Activated T-helper 17 cell treated with anti-CD3 and anti-CD28 coated beads, Interleukin-2, amount 50 U/mL, for 72 hours (primary cell): ENCODE measurements around the gene CCDC40. TPM values are rescaled to one million over a fixed set of nuclear protein-coding genes. Genes with fewer than 3 reads are reported as not detected.
A peak's percentile ranks its signal among the peaks of the same experiment; 100 is the strongest.

Source experiments
- ATAC-seq: fragments of 150-1000 bp; cut with Tn5 transposase; replicated peaks from 2 replicates; pipeline ENCODE4 v1.10.0; 2021; ENCODE audit warnings: mild to moderate bottlenecking, moderate library complexity
- H3K27ac Mint-ChIP-seq: one replicate; pipeline ENCODE4 v1.8.0; 2022; ENCODE audit warnings: mixed read lengths
- H3K27me3 Mint-ChIP-seq: one replicate; pipeline ENCODE4 v1.8.0; 2022; ENCODE audit warnings: mixed read lengths
- H3K36me3 Mint-ChIP-seq: one replicate; pipeline ENCODE4 v1.8.0; 2022; ENCODE audit warnings: low read depth, mild to moderate bottlenecking, mixed read lengths
- H3K4me1 Mint-ChIP-seq: one replicate; pipeline ENCODE4 v1.8.0; 2022; ENCODE audit warnings: mixed read lengths
- H3K4me3 Mint-ChIP-seq: one replicate; pipeline ENCODE4 v1.8.0; 2022; ENCODE audit warnings: mild to moderate bottlenecking, mixed read lengths
- H3K9me3 Mint-ChIP-seq: one replicate; pipeline ENCODE4 v1.8.0; 2022; ENCODE audit warnings: mixed read lengths
- total RNA-seq, 2 donors: library from RNA; stranded (reverse); gene quantifications; one replicate each; pipeline ENCODE4 v1.2.3, GENCODE V29; 2022

CCDC40 gene, protein sequence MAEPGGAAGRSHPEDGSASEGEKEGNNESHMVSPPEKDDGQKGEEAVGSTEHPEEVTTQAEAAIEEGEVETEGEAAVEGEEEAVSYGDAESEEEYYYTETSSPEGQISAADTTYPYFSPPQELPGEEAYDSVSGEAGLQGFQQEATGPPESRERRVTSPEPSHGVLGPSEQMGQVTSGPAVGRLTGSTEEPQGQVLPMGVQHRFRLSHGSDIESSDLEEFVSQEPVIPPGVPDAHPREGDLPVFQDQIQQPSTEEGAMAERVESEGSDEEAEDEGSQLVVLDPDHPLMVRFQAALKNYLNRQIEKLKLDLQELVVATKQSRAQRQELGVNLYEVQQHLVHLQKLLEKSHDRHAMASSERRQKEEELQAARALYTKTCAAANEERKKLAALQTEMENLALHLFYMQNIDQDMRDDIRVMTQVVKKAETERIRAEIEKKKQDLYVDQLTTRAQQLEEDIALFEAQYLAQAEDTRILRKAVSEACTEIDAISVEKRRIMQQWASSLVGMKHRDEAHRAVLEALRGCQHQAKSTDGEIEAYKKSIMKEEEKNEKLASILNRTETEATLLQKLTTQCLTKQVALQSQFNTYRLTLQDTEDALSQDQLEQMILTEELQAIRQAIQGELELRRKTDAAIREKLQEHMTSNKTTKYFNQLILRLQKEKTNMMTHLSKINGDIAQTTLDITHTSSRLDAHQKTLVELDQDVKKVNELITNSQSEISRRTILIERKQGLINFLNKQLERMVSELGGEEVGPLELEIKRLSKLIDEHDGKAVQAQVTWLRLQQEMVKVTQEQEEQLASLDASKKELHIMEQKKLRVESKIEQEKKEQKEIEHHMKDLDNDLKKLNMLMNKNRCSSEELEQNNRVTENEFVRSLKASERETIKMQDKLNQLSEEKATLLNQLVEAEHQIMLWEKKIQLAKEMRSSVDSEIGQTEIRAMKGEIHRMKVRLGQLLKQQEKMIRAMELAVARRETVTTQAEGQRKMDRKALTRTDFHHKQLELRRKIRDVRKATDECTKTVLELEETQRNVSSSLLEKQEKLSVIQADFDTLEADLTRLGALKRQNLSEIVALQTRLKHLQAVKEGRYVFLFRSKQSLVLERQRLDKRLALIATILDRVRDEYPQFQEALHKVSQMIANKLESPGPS
- total RNA-seq = under 1 TPM in 1 of 2 donors, not detected in 1; 0.69 TPM

DNA sequence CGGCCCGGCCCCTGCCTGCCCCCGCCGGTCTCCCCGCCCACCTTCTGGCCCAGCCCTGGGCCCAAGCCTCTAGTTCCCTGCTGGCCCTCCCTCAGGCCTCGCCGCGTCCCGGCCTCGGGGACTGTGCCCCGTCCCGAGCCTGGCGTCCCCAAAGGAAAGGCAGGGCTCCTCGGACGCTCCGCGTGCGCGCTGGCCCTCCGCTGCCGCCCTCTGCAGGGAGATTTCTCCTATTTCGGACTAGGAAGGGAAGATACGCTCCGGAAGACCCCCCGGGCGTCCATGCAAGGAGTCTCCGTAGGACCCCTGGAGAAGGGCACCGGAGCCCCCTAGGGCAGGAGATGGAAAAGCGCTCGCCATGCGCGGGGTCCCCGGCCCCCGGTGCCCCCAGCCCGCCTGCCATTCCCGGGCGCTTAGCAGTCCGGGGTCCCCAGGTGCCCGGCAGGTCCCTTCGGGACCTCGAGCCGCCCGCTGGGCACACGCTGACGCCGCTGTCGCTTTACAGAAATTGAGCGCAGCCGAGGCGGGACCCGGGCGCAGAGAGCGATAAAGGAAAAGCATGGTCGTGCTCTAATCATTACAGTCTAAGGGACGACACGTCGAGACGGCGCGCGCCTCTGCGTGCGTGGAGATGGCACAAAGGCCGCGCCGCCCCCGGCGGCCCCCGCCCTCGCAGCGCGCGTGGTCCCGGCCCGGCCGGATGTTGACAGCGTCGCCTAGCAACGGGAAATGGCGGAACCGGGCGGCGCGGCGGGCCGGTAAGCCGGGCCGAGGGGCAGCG is at the start of gene CCDC40:
CCDC40 (plus strand) TSS at position 706 of the 778 bp plus-strand sequence; CDS start at position 727, 21 bp downstream.
- Mint-ChIP-seq H3K36me3 (no peaks in the 10 kb centered on the region), H3K27me3 (no peaks in the 10 kb centered on the region), H3K9me3 (no peaks in the 10 kb centered on the region), H3K27ac (peak within 1 kb of the TSS; percentile 82), H3K4me1 (peaks cover 5% of the 10 kb centered on the region), H3K4me3 (peak within 1 kb of the TSS; percentile 86)
- peak; percentile 81 for ATAC-seq

DNA sequence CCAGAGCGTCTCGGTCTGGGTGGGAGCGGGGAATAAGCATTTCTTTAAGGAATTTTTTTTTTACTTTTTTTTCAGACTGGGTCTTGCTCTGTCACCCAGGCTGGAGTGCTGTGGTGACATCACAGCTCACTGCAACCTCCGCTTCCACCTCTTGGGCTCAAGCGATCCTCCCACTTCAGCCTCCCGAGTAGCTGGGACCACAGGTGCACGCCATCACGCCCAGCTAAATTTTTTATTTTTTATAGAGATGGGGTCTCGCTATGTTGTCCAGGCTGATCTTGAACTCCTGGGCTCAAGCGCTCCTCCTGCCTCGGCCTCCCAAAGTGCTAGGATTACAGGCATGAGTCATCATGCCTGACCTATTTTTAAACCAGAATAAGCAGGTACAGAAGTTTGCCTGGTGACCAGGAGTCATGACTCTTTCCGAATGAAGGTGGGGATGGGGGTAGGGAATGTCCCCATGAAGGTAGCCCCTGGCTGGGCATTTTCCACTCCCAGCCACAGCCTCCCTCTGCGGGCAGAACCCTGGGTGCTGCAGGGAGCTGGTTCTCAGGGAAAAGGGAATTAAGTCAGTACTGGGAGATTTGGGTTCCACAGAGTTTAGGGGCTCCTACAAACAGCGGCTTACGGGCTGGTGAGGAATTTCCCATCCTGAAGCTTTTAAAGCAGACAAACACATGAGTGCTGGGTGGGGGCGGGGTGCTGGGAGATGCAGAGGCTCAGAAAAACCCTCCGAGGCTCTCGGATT is 49.1 kb upstream of the CCDC40 start:
- Mint-ChIP-seq H3K27me3 (no peaks in the 10 kb centered on the region), H3K9me3 (no peaks in the 10 kb centered on the region), H3K4me3 (peak overlapping the region; percentile 37), H3K36me3 (no peaks in the 10 kb centered on the region), H3K27ac (no peak overlapping the region), H3K4me1 (peaks cover 3% of the 10 kb centered on the region)
- peak; percentile 11 for ATAC-seq

DNA sequence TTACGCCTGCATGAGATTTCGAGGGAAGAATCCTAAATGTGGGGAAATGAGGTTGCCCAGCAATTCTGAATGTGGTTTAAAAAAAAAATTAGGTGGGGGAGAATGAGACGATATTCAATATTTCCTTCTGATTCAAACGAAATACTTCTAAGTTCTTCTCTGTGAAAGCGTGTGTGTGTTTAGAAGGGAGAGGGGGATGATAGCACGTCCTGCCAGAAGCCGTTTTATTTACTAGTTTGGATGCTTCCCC is 48.6 kb upstream of the CCDC40 start:
- no peaks in the 10 kb centered on the region for H3K36me3 Mint-ChIP-seq
- H3K4me3 Mint-ChIP-seq = peak overlapping the region; percentile 37
- no peaks in the 10 kb centered on the region for H3K27me3 Mint-ChIP-seq
- H3K27ac Mint-ChIP-seq = no peak overlapping the region
- H3K9me3 Mint-ChIP-seq = no peaks in the 10 kb centered on the region
- no peak for ATAC-seq
- H3K4me1 Mint-ChIP-seq = peaks cover 8% of the 10 kb centered on the region

DNA sequence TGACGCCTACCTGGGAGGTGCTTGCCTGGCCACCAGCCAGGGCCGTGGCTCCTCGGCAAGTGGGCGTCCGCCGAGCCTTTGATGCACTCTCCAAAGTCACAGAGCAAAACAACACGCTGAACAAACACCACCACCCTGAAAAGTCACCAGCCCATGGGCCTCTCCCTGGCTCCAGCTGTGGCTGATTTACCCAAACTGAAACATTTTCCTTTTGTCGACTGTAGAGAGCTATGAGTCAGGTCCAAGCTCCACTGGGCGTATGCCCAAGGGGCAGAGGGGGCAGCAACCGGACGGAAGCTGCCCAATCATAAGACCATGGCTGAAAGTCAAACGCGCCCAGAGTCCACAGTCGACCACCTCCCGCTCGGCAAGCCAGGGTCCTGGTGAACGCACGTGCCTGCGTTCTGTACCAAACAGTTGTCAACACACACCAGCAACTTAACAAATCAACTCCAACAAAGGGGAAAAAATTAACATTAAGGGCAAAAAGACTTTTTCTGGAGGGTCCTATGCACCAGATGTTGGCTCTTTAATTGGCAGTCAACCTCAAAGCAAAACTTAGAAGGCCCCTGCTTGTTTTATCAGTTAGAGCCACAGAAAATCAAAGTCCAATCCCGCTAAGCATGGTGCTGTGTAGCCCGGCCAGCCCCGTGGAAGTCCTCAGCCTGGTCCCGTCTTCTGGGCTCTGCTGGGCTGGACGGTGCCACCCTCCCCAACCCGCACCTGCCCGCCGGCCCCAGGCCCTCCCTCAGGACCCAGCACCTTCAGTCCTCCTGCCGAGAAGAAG is 48.1 kb upstream of the CCDC40 start:
- Mint-ChIP-seq H3K9me3 (no peaks in the 10 kb centered on the region), H3K27ac (peak overlapping the region; percentile 44), H3K27me3 (no peaks in the 10 kb centered on the region), H3K36me3 (no peaks in the 10 kb centered on the region), H3K4me1 (peaks cover 8% of the 10 kb centered on the region), H3K4me3 (peak overlapping the region; percentile 37)
- peak; percentile 75 for ATAC-seq

DNA sequence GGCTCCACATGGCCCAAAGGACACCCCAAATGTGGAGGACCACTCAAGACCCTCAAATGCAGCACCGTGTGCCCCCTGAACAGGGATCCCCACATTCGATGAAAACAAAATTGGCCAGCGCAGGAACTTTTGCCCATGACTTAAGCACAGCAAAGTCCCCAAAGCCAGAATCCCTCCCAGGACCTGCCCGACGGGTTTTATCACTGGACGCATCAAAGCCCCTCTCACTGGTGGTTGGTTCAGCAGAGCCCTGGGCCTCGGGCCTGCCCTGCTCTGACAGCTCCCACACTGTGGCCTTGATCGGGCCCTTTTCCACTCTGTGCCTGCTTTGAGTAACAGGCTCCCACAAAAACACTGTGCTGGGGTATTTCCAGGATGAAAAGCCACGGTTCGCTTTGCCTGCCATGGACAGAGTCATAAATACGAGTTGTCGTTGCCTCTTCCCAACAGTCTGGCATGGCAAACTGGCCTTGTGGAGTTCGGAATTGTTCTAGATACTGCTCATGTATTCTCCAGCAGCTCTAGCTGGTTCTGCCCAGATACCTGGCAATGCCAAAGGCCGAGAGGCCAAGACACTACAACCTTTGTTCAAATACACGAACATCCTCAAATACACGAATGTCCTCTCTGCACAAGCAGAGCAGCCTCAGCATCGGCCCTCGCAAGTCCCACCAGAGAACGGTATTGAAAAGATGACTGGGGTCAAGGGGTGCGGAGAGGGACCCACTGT is 47.2 kb upstream of the CCDC40 start:
- H3K27ac Mint-ChIP-seq = no peak overlapping the region
- no peak overlapping the region for H3K4me3 Mint-ChIP-seq
- peaks cover 8% of the 10 kb centered on the region for H3K4me1 Mint-ChIP-seq
- ATAC-seq = no peak
- no peaks in the 10 kb centered on the region for H3K27me3 Mint-ChIP-seq
- H3K9me3 Mint-ChIP-seq = no peaks in the 10 kb centered on the region
- no peaks in the 10 kb centered on the region for H3K36me3 Mint-ChIP-seq

DNA sequence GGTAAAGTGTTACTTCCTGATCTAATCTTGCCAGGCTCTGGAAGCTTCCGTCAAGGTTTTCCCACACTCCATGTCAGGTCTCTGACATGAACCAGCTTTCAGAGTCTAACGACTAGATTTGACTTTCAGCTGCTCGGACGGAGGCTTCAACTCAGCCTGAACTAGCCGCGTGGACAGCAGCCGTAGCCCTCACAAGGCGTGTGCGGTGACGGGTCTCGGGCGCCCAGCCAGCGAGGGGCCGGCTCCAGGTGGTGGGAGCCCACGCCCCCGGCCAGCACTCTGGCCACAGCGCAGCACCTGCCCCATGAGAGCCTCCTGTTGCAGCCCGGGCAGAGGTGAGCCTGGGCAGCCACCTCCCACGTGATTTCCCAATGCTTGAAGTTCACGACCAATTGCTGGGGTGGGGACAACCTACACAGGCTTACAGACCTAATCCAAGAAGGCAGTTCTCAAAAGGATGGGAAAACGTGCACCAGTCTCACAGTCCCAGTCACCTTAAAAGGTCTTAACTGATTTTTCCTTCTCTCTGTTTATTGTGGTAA is 46.3 kb upstream of the CCDC40 start:
- Mint-ChIP-seq H3K4me1 (peaks cover 8% of the 10 kb centered on the region), H3K27me3 (no peaks in the 10 kb centered on the region), H3K9me3 (no peaks in the 10 kb centered on the region), H3K4me3 (no peak overlapping the region), H3K36me3 (no peaks in the 10 kb centered on the region), H3K27ac (no peak overlapping the region)
- no peak for ATAC-seq

DNA sequence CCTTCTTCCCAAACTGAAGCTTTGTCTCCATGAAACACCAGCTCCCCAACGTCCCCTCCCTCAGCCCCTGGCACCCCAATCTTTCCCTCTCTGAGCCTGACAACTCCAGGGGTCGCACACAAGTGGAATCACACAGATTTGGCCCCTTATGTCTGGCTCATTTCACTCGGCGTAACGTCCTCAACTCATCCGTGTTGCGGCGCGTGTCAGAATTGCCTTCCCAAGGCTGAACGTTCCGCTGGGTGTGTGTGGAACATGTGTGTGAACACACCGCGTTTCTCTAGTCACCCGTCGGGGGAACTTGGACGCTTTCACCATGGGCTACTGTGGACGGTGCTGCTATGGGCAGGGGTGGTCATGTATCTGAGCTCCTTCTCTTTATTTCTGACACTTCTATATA is 45.7 kb upstream of the CCDC40 start:
- Mint-ChIP-seq H3K27ac (no peak overlapping the region), H3K4me3 (peak overlapping the region; percentile 84), H3K4me1 (peaks cover 8% of the 10 kb centered on the region), H3K27me3 (no peaks in the 10 kb centered on the region), H3K9me3 (no peaks in the 10 kb centered on the region), H3K36me3 (no peaks in the 10 kb centered on the region)
- no peak for ATAC-seq

DNA sequence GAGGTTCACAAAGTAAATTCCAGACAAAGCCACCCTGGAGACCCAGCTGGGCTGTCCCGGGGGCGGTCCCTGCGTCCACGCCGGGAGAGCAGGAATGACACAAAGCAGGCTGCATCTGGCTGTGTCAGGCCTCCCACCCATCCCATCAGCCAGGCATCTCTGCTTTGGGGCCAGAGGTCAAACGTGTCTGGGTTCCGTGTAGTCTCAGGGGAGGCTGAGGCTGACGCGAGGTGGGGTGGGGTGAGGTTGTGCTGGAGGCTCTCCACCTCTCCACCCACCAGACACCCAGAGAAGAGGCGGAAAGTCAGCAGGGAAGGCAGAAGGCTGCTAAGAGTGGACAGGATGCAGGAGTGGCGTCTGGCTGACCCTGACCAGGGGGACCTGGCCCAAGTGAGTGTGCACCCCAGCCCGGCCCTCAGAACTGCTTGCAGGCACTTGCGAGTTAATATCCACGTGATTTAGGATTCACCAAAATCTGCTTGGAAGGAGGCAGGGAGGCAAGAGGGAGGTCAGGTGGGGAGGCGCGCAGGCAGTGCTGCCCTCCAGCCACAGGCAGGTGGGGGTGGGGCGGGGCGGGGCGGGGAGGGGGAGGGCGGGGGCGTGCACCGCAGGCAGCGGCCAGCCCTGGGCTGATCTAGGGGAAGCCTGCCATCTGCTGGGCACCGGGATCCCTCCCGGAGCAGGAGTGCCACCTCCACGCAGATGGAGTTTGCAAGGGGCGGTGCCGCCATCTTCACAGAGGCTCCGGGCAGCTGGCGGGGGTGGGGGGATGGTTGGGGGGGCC is 45.1 kb upstream of the CCDC40 start:
- ATAC-seq = peak; percentile 84
- Mint-ChIP-seq H3K4me1 (peaks cover 12% of the 10 kb centered on the region), H3K27ac (no peak overlapping the region), H3K9me3 (no peaks in the 10 kb centered on the region), H3K36me3 (no peaks in the 10 kb centered on the region), H3K4me3 (peak overlapping the region; percentile 84), H3K27me3 (no peaks in the 10 kb centered on the region)

DNA sequence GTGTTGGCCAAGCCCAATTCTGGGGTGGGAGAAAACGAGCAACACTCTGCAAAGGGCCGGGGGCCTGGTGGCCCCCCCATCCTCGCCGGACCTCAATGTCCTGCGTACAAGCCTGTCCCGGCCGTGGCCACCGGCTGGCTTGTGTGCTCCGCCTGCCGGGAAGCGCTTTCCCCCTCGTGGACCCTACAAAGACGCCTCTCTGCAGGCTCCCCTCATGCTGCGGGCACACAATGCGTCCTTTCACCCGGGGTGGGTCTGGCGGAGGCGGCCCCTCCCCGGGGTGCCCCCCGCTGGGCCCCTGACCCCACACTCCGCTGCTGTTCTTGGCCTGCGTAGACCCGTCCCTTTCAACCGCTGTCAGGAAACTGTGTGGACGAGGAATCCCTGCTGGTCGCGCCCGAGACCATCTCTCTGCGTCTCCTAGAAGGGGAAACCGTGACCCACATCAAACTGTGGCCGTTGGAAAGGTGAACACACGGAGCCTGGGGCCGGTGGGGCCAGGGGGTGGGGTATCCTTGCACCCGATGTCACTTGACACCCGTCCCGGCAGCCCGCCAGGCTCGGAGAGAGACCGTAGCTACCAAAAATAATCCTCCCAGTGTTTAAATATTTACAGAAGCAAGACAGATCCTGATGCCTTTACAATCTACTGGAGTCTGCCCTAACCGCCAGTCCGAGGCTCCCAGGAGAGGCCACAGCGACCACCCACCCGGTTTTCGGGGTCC is 44.4 kb upstream of the CCDC40 start:
- Mint-ChIP-seq H3K9me3 (no peaks in the 10 kb centered on the region), H3K36me3 (no peaks in the 10 kb centered on the region), H3K4me3 (peak overlapping the region; percentile 84), H3K4me1 (peaks cover 17% of the 10 kb centered on the region), H3K27ac (peak overlapping the region; percentile 73), H3K27me3 (no peaks in the 10 kb centered on the region)
- peak; percentile 16 for ATAC-seq

DNA sequence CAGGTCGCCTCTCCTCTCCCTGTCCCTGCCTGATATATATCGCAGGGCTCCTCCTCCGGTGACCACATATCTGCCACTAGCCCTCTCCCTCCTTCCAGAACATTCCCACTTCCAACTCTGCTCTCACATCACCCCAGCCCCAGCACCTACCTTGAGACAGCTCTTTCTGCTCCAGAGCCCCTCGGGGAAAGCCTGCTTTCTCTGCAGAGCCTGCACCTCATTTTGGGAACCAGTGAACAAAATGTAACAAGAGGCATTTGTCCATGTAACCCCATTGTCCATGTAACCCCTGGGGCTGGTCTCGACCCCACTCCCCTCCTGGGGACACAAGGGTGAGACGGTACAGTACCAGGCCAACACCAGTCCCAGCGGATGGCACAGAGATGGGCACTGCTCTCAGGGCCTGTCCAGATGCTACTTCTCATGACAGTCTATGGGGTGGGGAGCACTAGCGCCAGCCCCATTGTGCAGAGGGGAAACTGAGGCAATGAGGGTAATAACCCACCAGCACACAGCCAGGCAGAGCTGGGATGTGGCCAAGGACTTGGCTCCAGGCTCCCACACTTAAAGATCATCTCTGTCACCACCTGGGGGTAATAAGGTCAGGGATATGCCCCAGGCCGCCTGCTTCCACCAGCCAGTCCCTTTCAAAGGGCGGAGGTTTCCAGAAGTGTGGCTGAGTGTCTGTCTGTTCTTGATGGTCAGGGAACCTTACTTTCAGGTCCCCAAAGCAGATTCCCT is 43.6 kb upstream of the CCDC40 start:
- H3K4me3 Mint-ChIP-seq = peak overlapping the region; percentile 84

More for the DNA sequence above, 43.6 kb upstream of the CCDC40 start:
- no peak for ATAC-seq
- H3K27me3 Mint-ChIP-seq = no peaks in the 10 kb centered on the region
- no peaks in the 10 kb centered on the region for H3K36me3 Mint-ChIP-seq
- H3K9me3 Mint-ChIP-seq = no peaks in the 10 kb centered on the region
- peaks cover 20% of the 10 kb centered on the region for H3K4me1 Mint-ChIP-seq
- peak overlapping the region; percentile 73 for H3K27ac Mint-ChIP-seq
